Osteoblast (primary cell): ENCODE measurements around the gene ZBTB17. TPM values are rescaled to one million over a fixed set of nuclear protein-coding genes. Genes with fewer than 3 reads are reported as not detected.

ENCODE experiments used
- DNase-seq: peaks from one replicate; pipeline ENCODE4 v3.0.0; 2011; ENCODE audit warnings: low spot score, mixed read lengths; ENCODE audit not compliant: insufficient read length; ENCODE audit errors: missing footprints
- H2AFZ ChIP-seq: 2 replicates; pipeline ENCODE4 v1.6.0; 2011; ENCODE audit warnings: mild to moderate bottlenecking, low read length
- H3K27ac ChIP-seq: 2 replicates; pipeline ENCODE4 v1.5.1; 2011; ENCODE audit warnings: mild to moderate bottlenecking, low read depth, low read length, moderate library complexity
- H3K27me3 ChIP-seq: 2 replicates; pipeline ENCODE4 v1.6.0; 2012; ENCODE audit warnings: mild to moderate bottlenecking, control low read depth, inconsistent platforms, low read length, moderate library complexity; ENCODE audit not compliant: insufficient read depth
- H3K36me3 ChIP-seq: 2 replicates; pipeline ENCODE4 v1.5.1; 2011; ENCODE audit warnings: mild to moderate bottlenecking, low read length, control low read depth, moderate library complexity; ENCODE audit not compliant: insufficient read depth
- H3K4me1 ChIP-seq: 2 replicates; pipeline ENCODE4 v1.5.1; 2011; ENCODE audit warnings: mild to moderate bottlenecking, low read length, control low read depth, moderate library complexity; ENCODE audit not compliant: insufficient read depth
- H3K4me2 ChIP-seq: 2 replicates; pipeline ENCODE4 v1.6.0; 2011; ENCODE audit warnings: mild to moderate bottlenecking, low read length; ENCODE audit not compliant: insufficient read depth
- H3K4me3 ChIP-seq: fragments of 200-600 bp; sonication (generic); 3 replicates; pipeline ENCODE4 v1.5.1; 2012; ENCODE audit warnings: mild to moderate bottlenecking, low read length, inconsistent platforms; ENCODE audit not compliant: insufficient read depth
- H3K79me2 ChIP-seq: 2 replicates; pipeline ENCODE4 v1.6.0; 2012; ENCODE audit warnings: mild to moderate bottlenecking, low read length, control low read depth, inconsistent platforms; ENCODE audit not compliant: insufficient read depth
- H3K9me3 ChIP-seq: 2 replicates; pipeline ENCODE4 v1.5.1; 2011; ENCODE audit warnings: low read depth, low read length, control low read depth
- H4K20me1 ChIP-seq: 2 replicates; pipeline ENCODE4 v1.6.0; 2012; ENCODE audit warnings: mild to moderate bottlenecking, low read length, control low read depth; ENCODE audit not compliant: insufficient read depth
- CTCF ChIP-seq: IDR thresholded peaks from 2 replicates; pipeline ENCODE4 v1.5.1; 2011; ENCODE audit warnings: mild to moderate bottlenecking, low read depth, low read length, moderate library complexity; ENCODE audit errors: extremely low read depth
- total RNA-seq: library from RNA; depleted of rRNA; stranded (reverse); fragments of >200 nt; gene quantifications from 2 replicates; pipeline ENCODE4 v1.2.3, GENCODE V29; 2012

The ZBTB17 gene
- total RNA-seq, 1 donor: 29.7 TPM

GRCh38 chr1:16009030-16009460, 33.1 kb upstream of the ZBTB17 start:
- DNase-seq: peak; percentile 95
- H3K9me3 ChIP-seq: no peaks in the 10 kb centered on the region
- H3K27me3 ChIP-seq: no peaks in the 10 kb centered on the region
- TF ChIP-seq CTCF: peak; percentile 97
- H4K20me1 ChIP-seq: no peaks in the 10 kb centered on the region
- H3K36me3 ChIP-seq: no peaks in the 10 kb centered on the region
- H3K27ac ChIP-seq: no peak overlapping the region
- peaks cover 10% of the 10 kb centered on the region for H3K4me1 ChIP-seq
- no peak overlapping the region for H2AFZ ChIP-seq
- H3K4me2 ChIP-seq: no peak overlapping the region
- no peaks in the 10 kb centered on the region for H3K79me2 ChIP-seq
- no peak overlapping the region for H3K4me3 ChIP-seq

- no peaks in the 10 kb centered on the region for H4K20me1 ChIP-seq
- no peaks in the 10 kb centered on the region for H3K9me3 ChIP-seq
- no peak overlapping the region for H3K27ac ChIP-seq
Observed at GRCh38 chr1:16007671-16008341, 31.9 kb upstream of the ZBTB17 start.

GRCh38 chr1:16006552-16007485, 30.9 kb upstream of the ZBTB17 start:
- TF ChIP-seq CTCF: peak; percentile 14

More at GRCh38 chr1:16007671-16008341, 31.9 kb upstream of the ZBTB17 start:
- H3K4me3 ChIP-seq: no peak overlapping the region
- H3K79me2 ChIP-seq: no peaks in the 10 kb centered on the region
- peak; percentile 19 for DNase-seq
- no peaks in the 10 kb centered on the region for H3K36me3 ChIP-seq
- H2AFZ ChIP-seq: no peak overlapping the region
- no peak for TF ChIP-seq CTCF
- H3K27me3 ChIP-seq: no peaks in the 10 kb centered on the region
- H3K4me2 ChIP-seq: no peak overlapping the region
- H3K4me1 ChIP-seq: peaks cover 5% of the 10 kb centered on the region

GRCh38 chr1:16006010-16006409, 30.1 kb upstream of the ZBTB17 start:
- Histone ChIP-seq H2AFZ (no peak overlapping the region), H3K27ac (no peak overlapping the region), H3K4me3 (no peak overlapping the region), H4K20me1 (no peaks in the 10 kb centered on the region), H3K9me3 (no peaks in the 10 kb centered on the region), H3K36me3 (no peaks in the 10 kb centered on the region), H3K79me2 (no peaks in the 10 kb centered on the region), H3K4me2 (no peak overlapping the region), H3K4me1 (no peaks in the 10 kb centered on the region), H3K27me3 (no peaks in the 10 kb centered on the region)
- no peak for TF ChIP-seq CTCF
- peak; percentile 23 for DNase-seq

More at GRCh38 chr1:16006552-16007485, 30.9 kb upstream of the ZBTB17 start:
- Histone ChIP-seq H2AFZ (no peak overlapping the region), H3K36me3 (no peaks in the 10 kb centered on the region), H3K79me2 (no peaks in the 10 kb centered on the region), H3K27ac (no peak overlapping the region), H4K20me1 (no peaks in the 10 kb centered on the region), H3K9me3 (no peaks in the 10 kb centered on the region), H3K4me2 (no peak overlapping the region), H3K4me3 (no peak overlapping the region), H3K4me1 (no peaks in the 10 kb centered on the region), H3K27me3 (no peaks in the 10 kb centered on the region)
- peak; percentile 78 for DNase-seq
